ENCODE measurements around the gene FBXL17. TPM values are rescaled to one million over a fixed set of nuclear protein-coding genes. Genes with fewer than 3 reads are reported as not detected.

FBXL17 gene
- total RNA-seq, 1 experiment from 2014 or later: 11.6 TPM

DNA sequence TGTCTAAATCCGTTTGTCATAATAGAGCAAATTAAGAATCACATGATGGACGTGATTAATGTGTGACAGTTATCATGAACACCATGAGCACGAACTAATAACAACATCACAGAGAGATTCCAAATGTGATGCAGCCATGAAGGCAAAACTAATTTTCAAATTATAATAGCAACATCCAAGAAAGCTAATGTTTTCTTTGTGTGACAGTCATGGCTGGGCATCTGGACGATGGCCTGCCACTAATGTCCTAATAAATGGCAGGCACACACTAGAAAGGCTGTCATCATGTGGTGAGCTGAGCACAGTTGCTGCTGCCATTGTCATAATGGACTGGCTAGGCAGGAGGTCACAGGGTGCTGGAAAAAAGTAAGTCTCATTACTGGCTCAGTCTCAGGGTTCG lies 431.1 kb downstream of the FBXL17 start:
- Mint-ChIP-seq H3K4me3 (ENCODE audit: unreplicated experiment) (no peak overlapping the region), H3K36me3 (ENCODE audit: insufficient read depth, unreplicated experiment) (no peaks in the 10 kb centered on the region), H3K27ac (ENCODE audit: unreplicated experiment) (no peak overlapping the region), H3K4me1 (ENCODE audit: low read depth, unreplicated experiment) (peaks cover 26% of the 10 kb centered on the region), H3K9me3 (ENCODE audit: unreplicated experiment) (no peaks in the 10 kb centered on the region), H3K27me3 (ENCODE audit: insufficient read depth, unreplicated experiment) (no peaks in the 10 kb centered on the region)
- CTCF ChIA-PET: no interaction called here
- no peaks in the 10 kb centered on the region for H3K36me3 ChIP-seq (ENCODE audit: control insufficient read depth, insufficient read depth, low read length)
- TF ChIP-seq, protein P1, sequence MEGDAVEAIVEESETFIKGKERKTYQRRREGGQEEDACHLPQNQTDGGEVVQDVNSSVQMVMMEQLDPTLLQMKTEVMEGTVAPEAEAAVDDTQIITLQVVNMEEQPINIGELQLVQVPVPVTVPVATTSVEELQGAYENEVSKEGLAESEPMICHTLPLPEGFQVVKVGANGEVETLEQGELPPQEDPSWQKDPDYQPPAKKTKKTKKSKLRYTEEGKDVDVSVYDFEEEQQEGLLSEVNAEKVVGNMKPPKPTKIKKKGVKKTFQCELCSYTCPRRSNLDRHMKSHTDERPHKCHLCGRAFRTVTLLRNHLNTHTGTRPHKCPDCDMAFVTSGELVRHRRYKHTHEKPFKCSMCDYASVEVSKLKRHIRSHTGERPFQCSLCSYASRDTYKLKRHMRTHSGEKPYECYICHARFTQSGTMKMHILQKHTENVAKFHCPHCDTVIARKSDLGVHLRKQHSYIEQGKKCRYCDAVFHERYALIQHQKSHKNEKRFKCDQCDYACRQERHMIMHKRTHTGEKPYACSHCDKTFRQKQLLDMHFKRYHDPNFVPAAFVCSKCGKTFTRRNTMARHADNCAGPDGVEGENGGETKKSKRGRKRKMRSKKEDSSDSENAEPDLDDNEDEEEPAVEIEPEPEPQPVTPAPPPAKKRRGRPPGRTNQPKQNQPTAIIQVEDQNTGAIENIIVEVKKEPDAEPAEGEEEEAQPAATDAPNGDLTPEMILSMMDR (IDR thresholded peaks at IDR 0.05; ENCODE audit: insufficient read depth in 1 of 2, low read depth in 1 of 2, low read length in 1 of 2, severe bottlenecking in 1 of 2, unreplicated experiment in 1 of 2): no peak
- H3K9me3 ChIP-seq: no peaks in the 10 kb centered on the region
- no peak overlapping the region for H3K4me3 ChIP-seq (ENCODE audit: low read depth, low read length)
- H3K4me1 ChIP-seq: peaks cover 16% of the 10 kb centered on the region
- intact Hi-C loops (cut with micrococcal nuclease; ENCODE audit: unreplicated experiment): no loop called here
- POLR2A ChIA-PET: no interaction called here
- no TSS peak for BruUV-seq (replicated peaks)
- H3K27me3 ChIP-seq (replicated peaks; ENCODE audit: control insufficient read depth, insufficient read depth, low read length): no peaks in the 10 kb centered on the region
- DNase-seq: no peak

DNA sequence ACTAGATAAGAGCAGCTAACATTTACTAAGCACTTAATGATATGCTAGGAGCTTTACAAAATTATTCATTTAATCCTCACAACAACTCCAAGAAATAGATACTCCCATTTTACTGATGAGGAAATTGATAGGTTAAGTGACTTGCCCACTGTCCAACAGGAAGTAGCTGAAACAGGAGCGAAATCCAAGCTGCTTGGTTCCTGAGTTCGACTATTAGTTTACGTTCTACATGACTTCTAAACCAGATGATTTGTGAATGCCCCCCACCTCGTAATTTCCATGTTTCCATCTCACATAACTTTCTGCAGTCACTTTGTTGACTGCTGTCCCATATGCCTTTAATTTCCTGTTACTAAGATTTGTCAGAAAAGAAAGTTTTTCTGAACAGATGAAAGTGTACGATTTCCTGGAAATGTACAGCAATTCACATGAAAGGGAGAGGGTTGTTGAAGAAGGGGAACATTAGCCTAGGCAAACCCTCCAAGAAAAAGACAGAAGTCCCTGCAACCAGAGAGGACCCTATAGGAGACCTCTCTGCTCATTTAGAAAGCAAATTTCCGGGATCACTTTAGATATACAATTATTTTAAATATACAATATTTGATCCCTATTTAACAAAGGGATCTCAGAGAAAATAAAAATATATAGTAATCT lies 432.1 kb downstream of the FBXL17 start:
- no TSS peak for BruUV-seq (replicated peaks)
- Histone ChIP-seq H3K4me1 (peaks cover 16% of the 10 kb centered on the region), H3K27me3 (replicated peaks; ENCODE audit: control insufficient read depth, insufficient read depth, low read length) (no peaks in the 10 kb centered on the region), H3K9me3 (no peaks in the 10 kb centered on the region), H3K36me3 (ENCODE audit: control insufficient read depth, insufficient read depth, low read length) (no peaks in the 10 kb centered on the region), H3K4me3 (ENCODE audit: low read depth, low read length) (no peak overlapping the region)
- ChIA-PET CTCF (no interaction called here), POLR2A (no interaction called here)
- TF ChIP-seq, protein P1 (IDR thresholded peaks at IDR 0.05; ENCODE audit: insufficient read depth in 1 of 2, low read depth in 1 of 2, low read length in 1 of 2, severe bottlenecking in 1 of 2, unreplicated experiment in 1 of 2): no peak
- Mint-ChIP-seq H3K4me3 (ENCODE audit: unreplicated experiment) (no peak overlapping the region), H3K9me3 (ENCODE audit: unreplicated experiment) (no peaks in the 10 kb centered on the region), H3K36me3 (ENCODE audit: insufficient read depth, unreplicated experiment) (no peaks in the 10 kb centered on the region), H3K27me3 (ENCODE audit: insufficient read depth, unreplicated experiment) (no peaks in the 10 kb centered on the region), H3K4me1 (ENCODE audit: low read depth, unreplicated experiment) (peaks cover 26% of the 10 kb centered on the region), H3K27ac (ENCODE audit: unreplicated experiment) (no peak overlapping the region)
- no peak for DNase-seq
- intact Hi-C loops (cut with micrococcal nuclease; ENCODE audit: unreplicated experiment): no loop called here

DNA sequence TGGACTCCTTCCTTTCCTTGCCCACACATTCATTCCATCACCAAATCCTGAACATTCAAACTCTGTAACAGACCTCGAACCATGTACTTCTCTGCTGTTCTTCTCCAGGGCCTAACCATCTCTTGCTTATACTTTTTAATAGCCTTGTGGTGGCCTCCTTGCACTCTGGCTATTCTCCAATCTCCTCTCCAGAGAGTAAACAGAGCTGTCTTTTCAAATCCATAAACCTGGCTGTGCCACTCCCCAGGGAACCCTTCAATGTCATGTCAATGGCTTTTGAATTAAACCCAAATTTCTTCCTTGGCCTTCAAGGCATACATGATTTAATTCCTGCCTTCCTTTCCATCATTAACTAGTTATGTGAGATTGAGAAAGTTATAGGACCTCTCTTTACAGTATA lies 433.5 kb downstream of the FBXL17 start:
- Mint-ChIP-seq H3K9me3 (ENCODE audit: unreplicated experiment) (no peaks in the 10 kb centered on the region), H3K27me3 (ENCODE audit: insufficient read depth, unreplicated experiment) (no peaks in the 10 kb centered on the region), H3K27ac (ENCODE audit: unreplicated experiment) (peak overlapping the region; percentile 48), H3K4me1 (ENCODE audit: low read depth, unreplicated experiment) (peaks cover 26% of the 10 kb centered on the region), H3K36me3 (ENCODE audit: insufficient read depth, unreplicated experiment) (no peaks in the 10 kb centered on the region), H3K4me3 (ENCODE audit: unreplicated experiment) (no peak overlapping the region)
- H3K27me3 ChIP-seq (replicated peaks; ENCODE audit: control insufficient read depth, insufficient read depth, low read length): no peaks in the 10 kb centered on the region
- DNase-seq: no peak
- peaks cover 16% of the 10 kb centered on the region for H3K4me1 ChIP-seq
- H3K36me3 ChIP-seq (ENCODE audit: control insufficient read depth, insufficient read depth, low read length): no peaks in the 10 kb centered on the region
- TF ChIP-seq, protein P1 (IDR thresholded peaks at IDR 0.05; ENCODE audit: insufficient read depth in 1 of 2, low read depth in 1 of 2, low read length in 1 of 2, severe bottlenecking in 1 of 2, unreplicated experiment in 1 of 2): no peak
- no TSS peak for BruUV-seq (replicated peaks)
- ChIA-PET POLR2A (no interaction called here), CTCF (interaction anchor here (0.6 kb wide), 1 partner anchor 420 kb away, joined by 4 read pairs; no protein-coding TSS in a partner anchor)
- no peak overlapping the region for H3K4me3 ChIP-seq (ENCODE audit: low read depth, low read length)
- H3K9me3 ChIP-seq: no peaks in the 10 kb centered on the region
- intact Hi-C loops (cut with micrococcal nuclease; ENCODE audit: unreplicated experiment): no loop called here

Data from Caco-2 (cell line).